Heart left ventricle (tissue), 13 donors: ENCODE measurements around the gene ATP2C1.
"Not testable (repeated sequence)": the region's sequence is repeated elsewhere in the genome, so short reads cannot be mapped to it uniquely, and the experiment has no call there.

Source experiments
- POLR2A ChIP-seq, 2 donors: fragments of 450-650 bp; IDR thresholded peaks; one replicate each; pipeline ENCODE4 v1.6.1; 2017; ENCODE audit warnings: antibody characterized with exemption in 2 of 2, mild to moderate bottlenecking in 2 of 2, moderate library complexity in 2 of 2
- TF ChIP-seq, protein P1 (sequence below), 12 donors: fragments of 200-600 bp; sonication (generic) in 4 of 12; IDR thresholded peaks; one replicate each; pipeline versions ENCODE4 v1.5.0 to v1.8.0; 2018 to 2022; ENCODE audit warnings: antibody characterized with exemption in 12 of 12, mild to moderate bottlenecking in 5 of 12
- donor health status: ischemic (EF 13 %, LVEDD 7.1; RV severe dilation, severe dysfunction).
- donor health status: DM: no; HTN: yes; CAD: no.
- donor health status: DM: no; HTN: no; CAD: no.
- donor health status: ischemic (EF 25% LVEDD 6.9; RV normal size, moderate dysfunction).
- donor health status: ischemic (EF 25% LVEDD 5.7; RV mildly dilated, moderate dysfunction).
- donor health status: ischemic (EF 35%, LVEDD 5.7; RV mildly dilated, moderate dysfunction).
- donor health status: nonischemic (EF 11% LVEDD 7.7; RV severe dilation, severe dysfunction).
- donor health status: DM: yes; HTN: yes; CAD: no.
- donor health status: PGD.
- donor health status: ischemic (EF 29% LVEDD 5.4; RV normal size, mild dysfunction).
- donor health status: nonischemic (EF 23%, LVEDD 6.1; RV moderate dilation, normal function).

DNA sequence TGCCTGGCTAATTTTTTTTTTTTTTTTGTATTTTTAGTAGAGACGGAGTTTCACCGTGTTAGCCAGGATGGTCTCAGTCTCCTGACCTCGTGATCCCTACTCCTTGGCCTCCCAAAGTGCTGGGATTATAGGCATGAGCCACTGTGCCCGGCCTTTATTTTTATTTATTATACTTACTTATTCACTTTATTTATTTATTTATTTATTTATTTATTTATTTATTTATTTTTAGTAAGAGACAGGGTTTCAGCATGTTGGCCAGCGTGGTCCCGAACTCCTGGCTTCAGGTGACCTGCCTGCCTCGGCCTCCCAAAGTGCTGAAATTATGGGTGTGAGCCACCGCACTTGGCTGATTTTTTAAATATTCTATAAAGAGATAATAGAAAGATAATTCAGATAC is 31.8 kb upstream of the ATP2C1 start:
- TF ChIP-seq, protein P1, sequence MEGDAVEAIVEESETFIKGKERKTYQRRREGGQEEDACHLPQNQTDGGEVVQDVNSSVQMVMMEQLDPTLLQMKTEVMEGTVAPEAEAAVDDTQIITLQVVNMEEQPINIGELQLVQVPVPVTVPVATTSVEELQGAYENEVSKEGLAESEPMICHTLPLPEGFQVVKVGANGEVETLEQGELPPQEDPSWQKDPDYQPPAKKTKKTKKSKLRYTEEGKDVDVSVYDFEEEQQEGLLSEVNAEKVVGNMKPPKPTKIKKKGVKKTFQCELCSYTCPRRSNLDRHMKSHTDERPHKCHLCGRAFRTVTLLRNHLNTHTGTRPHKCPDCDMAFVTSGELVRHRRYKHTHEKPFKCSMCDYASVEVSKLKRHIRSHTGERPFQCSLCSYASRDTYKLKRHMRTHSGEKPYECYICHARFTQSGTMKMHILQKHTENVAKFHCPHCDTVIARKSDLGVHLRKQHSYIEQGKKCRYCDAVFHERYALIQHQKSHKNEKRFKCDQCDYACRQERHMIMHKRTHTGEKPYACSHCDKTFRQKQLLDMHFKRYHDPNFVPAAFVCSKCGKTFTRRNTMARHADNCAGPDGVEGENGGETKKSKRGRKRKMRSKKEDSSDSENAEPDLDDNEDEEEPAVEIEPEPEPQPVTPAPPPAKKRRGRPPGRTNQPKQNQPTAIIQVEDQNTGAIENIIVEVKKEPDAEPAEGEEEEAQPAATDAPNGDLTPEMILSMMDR (IDR thresholded peaks at IDR 0.05), result not testable (repeated sequence)
- TF ChIP-seq POLR2A (IDR thresholded peaks at IDR 0.05), result not testable (repeated sequence)
